ENCODE measurements around the gene NBEAL2.
"Not testable (repeated sequence)": the region's sequence is repeated elsewhere in the genome, so short reads cannot be mapped to it uniquely, and the experiment has no call there.

The NBEAL2 gene

DNA sequence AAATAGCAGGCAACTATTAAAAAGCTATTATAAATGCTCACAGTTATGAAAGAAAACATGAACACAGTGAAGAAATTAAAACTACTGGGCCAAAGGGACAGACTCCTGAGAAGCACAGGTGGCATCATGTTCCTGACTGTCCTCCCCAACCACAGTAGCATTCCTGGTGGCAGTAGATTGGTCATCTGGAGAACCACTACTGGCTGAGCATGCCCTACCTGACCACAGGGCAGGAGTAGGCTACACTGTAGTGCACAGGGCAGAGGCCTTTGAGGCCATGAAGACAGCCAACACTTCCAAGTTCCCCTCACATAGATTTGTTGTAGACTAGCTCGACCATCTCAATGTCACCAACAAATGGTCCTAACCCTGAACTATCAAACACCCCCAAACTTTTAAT, 49.2 kb downstream of the NBEAL2 start:
- TF ChIP-seq, protein P1, sequence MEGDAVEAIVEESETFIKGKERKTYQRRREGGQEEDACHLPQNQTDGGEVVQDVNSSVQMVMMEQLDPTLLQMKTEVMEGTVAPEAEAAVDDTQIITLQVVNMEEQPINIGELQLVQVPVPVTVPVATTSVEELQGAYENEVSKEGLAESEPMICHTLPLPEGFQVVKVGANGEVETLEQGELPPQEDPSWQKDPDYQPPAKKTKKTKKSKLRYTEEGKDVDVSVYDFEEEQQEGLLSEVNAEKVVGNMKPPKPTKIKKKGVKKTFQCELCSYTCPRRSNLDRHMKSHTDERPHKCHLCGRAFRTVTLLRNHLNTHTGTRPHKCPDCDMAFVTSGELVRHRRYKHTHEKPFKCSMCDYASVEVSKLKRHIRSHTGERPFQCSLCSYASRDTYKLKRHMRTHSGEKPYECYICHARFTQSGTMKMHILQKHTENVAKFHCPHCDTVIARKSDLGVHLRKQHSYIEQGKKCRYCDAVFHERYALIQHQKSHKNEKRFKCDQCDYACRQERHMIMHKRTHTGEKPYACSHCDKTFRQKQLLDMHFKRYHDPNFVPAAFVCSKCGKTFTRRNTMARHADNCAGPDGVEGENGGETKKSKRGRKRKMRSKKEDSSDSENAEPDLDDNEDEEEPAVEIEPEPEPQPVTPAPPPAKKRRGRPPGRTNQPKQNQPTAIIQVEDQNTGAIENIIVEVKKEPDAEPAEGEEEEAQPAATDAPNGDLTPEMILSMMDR (IDR thresholded peaks at IDR 0.05; ENCODE audit: control insufficient read depth, extremely low read depth, insufficient read depth) = no peak
- H3K4me3 ChIP-seq (ENCODE audit: low read depth, low read length) = no peak overlapping the region

DNA sequence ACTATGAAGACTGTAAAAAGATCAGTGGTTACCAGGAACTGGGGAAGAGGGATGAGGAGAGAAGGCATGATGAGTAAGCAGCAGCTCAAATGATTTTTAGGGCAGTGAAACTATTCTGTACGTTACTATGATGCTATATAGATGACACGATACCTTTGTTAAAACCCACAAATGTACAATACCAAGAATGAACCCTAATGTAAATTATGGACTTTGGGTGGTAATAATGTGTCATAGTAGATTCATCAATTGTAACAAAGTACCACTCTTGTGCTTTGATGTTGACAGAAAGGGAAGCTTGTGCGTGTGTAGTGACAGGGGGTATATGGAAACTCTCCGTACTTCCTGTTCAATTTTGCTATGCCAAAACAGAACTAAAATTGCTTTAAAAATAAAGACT, 51.6 kb downstream of the NBEAL2 start:
- DNase-seq (ENCODE audit: low read depth) = not testable (repeated sequence)

More for the DNA sequence above, 49.2 kb downstream of the NBEAL2 start:
- DNase-seq (ENCODE audit: low read depth) = no peak

DNA sequence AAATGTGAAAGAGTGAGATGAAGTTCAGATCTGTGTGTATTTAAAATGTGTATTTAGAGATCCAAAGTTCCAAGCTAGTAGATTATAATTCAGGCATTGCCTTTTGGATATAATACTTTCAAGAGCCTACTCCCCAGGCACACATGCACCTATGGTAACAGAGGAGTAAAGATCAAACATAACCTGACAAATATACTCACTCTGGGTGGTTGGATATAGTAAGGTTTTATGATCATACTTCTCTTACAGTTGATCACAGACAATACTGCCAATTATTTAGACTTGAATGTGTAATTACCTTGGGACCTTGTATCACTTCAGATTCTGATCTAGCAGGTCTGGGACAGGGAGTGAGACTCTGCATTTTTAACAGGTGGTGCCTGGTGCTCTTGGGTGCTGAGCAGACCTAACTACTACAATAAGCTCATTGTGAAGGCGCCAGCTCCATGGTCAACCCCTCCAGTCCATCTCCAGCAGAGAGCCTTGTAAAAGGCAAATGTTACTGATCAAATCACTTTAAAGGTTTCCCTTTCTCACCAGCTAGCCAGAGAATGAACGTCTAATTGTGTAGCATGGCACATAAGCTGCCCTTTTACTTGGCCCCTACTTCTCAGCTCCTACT, 55.5 kb downstream of the NBEAL2 start:
- no peak overlapping the region for H3K4me3 ChIP-seq (ENCODE audit: low read depth, low read length)
- TF ChIP-seq, protein P1 (IDR thresholded peaks at IDR 0.05; ENCODE audit: control insufficient read depth, extremely low read depth, insufficient read depth) = no peak
- peak; percentile 40 for DNase-seq (ENCODE audit: low read depth)

More for the DNA sequence above, 51.6 kb downstream of the NBEAL2 start:
- not testable (repeated sequence) for H3K4me3 ChIP-seq (ENCODE audit: low read depth, low read length)

DNA sequence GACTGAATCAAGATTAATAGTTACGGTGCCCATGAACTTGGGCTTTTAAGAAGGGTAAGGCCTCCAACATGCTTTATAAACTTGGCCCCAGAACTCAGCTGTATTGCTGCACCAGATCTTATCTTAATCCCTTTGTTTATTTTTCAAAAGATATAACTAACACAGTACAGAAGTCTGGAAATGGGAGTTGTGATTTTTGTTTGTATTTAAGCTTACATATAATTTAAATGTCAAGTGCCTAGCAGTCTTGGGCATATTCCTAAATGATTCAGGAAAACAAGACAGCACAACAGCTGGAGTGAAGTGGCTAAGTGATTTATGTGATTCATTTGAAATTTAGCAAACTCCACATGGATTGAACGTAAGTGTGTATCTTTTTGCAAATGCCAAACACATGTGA, 56.2 kb downstream of the NBEAL2 start:
- no peak overlapping the region for H3K4me3 ChIP-seq (ENCODE audit: low read depth, low read length)
- DNase-seq (ENCODE audit: low read depth) = peak; percentile 78
- TF ChIP-seq, protein P1 (IDR thresholded peaks at IDR 0.05; ENCODE audit: control insufficient read depth, extremely low read depth, insufficient read depth) = no peak

DNA sequence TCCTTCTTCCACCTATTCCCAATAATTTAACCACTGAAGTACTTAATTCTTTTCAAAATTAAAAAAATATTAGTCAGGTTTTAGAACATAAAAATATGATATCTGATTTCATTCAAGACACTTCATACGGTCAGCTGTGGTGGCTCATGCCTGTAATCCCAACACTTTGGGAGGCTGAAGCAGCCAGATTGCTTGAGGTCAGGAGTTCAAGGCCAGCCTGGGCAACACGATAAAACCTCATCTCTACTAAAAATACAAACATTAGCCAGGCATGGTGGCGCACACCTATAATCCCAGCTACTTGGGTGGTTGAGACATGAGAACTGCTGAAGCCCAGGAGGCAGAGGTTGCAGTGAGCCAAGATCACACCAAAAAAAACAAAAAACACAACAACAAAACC, 56.7 kb downstream of the NBEAL2 start:
- no peak overlapping the region for H3K4me3 ChIP-seq (ENCODE audit: low read depth, low read length)
- TF ChIP-seq, protein P1 (IDR thresholded peaks at IDR 0.05; ENCODE audit: control insufficient read depth, extremely low read depth, insufficient read depth) = no peak
- no peak for DNase-seq (ENCODE audit: low read depth)

DNA sequence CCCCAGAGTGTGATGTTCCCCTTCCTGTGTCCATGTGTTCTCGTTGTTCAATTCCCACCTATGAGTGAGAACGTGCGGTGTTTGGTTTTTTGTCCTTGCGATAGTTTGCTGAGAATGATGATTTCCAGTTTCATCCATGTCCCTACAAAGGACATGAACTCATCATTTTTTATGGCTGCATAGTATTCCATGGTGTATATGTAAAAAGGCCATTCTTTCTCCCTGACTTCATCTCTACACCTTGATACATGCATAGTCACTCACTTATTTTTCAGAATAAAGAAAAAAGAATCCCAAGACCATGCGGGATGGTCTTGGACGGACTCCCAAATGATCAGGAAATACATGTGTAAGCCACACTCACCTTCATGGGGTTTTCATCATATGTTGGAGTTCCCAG, 57.8 kb downstream of the NBEAL2 start:
- H3K4me3 ChIP-seq (ENCODE audit: low read depth, low read length); DNase-seq (ENCODE audit: low read depth): not testable (repeated sequence)

DNA sequence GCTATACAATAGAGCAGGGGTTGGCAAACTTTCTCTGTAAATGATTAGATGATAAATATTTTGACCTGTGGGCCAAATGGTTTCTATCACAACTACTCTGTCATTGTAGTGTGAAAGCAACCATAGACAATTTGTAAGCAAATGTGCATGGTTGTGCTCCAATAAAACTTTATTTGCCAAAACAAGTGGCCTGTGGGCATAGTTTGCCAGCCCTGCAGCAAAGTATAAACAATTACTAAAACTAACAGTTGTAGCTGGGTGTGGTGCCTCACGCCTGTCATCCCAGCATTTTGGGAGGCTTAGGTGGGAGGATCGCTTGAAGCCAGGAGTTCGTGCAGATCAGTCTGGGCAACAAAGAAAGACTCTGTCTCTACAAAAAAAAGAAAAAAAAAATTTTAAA, 61.6 kb downstream of the NBEAL2 start:
- H3K4me3 ChIP-seq (ENCODE audit: low read depth, low read length) = no peak overlapping the region
- no peak for DNase-seq (ENCODE audit: low read depth)
- TF ChIP-seq, protein P1 (IDR thresholded peaks at IDR 0.05; ENCODE audit: control insufficient read depth, extremely low read depth, insufficient read depth) = no peak

DNA sequence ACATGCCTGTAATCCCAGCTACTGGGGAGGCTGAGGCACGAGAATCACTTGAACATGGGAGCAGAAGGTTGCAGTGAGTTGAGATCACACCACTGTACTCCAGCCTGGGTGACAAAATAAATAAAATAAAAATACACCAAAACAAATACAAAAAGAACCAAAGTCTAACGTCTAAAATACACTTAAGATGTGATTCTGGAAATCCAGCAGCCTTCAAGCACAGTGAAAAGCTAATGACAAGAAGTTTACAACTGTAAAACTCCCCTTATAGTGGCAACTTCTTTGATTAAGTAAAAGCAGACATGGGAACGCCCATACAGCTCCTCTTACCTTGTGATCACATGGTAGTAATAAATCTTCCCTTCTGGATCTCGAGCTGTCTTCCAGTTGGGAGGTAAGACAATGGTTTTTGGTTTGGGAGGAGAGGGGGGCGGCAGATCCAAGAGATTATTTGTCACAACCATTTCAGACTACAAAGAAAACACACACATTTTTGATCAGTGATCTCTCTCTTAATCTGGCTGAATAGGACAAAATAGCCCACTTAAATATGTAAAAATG, 62.8 kb downstream of the NBEAL2 start:
- no peak overlapping the region for H3K4me3 ChIP-seq (ENCODE audit: low read depth, low read length)
- TF ChIP-seq, protein P1 (IDR thresholded peaks at IDR 0.05; ENCODE audit: control insufficient read depth, extremely low read depth, insufficient read depth) = no peak
- DNase-seq (ENCODE audit: low read depth) = no peak

Measured in LNCaP clone FGC (cell line).